Activated T-cell treated with anti-CD3 and anti-CD28 coated beads for 24 hours (primary cell): ENCODE results near the gene KCNAB2.

Experiments used
- DNase-seq: peaks from one replicate; pipeline ENCODE4 v3.0.0-alpha.2; 2020; ENCODE audit warnings: low read depth

KCNAB2 gene

DNA sequence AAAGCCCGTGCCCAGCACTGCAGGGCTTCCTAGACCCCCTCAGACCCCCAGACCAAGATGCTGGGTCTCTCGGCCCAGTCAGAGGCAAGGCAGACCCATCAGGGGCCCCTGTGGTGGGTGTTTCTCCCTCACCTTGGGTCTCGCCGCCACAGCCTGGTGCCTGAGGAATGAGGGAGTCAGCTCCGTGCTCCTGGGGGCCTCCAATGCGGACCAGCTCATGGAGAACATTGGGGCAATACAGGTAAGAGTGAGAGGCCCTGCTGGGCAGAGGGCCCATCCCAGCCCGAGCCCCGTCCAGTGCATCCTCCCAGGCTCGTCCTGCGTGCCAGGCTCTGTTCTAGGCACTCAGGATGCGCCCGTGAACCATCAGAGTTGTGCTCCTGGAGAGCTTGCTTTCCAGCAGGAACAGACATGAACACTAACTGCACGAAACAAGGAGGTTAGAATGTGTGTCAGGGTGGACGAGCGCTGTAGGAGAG is 51.5 kb downstream of the KCNAB2 start:
- no peak for DNase-seq

GRCh38 chr1:6097824-6098223 is 52.1 kb downstream of the KCNAB2 start:
- DNase-seq: no peak

DNA sequence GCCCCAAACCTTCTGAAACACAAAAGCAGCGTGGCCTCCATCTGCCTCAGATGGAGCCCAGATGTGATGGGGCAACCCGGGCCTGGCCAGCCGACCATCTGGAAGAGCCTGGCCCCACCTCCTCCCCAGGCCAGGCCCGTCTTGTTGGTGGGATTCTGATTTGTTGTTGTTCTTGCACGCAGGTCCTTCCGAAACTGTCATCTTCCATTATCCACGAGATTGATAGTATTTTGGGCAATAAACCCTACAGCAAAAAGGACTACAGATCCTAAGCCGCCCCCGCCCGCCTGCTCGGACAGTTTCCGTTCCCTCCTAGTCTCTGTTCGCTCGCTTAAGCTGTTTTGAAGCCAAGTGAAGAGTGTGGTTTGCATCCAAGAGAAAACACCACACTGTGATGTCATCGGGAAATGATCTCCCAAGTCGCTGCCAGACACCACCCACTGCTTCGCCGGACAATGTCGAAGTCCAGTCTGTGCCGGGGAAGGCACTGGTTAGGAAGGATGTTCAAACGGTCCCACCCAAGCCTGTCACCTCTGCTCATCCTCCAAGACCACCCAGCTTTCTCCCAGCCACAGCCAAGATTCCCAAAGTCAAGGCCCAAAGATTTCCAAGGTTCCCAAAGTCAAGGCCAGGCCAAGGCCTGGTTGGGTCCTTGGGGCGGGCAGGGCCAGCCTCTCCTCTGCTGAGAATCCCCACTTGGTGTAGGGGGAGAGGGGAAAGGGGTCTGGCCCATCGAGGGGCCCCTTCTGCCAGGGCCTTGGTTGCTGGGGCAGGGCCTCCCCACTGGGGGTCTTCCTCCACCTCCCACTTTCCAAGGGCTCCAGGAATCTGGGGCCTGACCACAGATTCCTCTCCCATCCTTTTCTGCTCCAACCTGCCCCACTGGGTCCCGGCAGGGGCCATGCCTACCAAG is 52.9 kb downstream of the KCNAB2 start:
- DNase-seq: no peak

- no peak for DNase-seq
Measured at GRCh38 chr1:6099297-6099696, 53.6 kb downstream of the KCNAB2 start.

DNA sequence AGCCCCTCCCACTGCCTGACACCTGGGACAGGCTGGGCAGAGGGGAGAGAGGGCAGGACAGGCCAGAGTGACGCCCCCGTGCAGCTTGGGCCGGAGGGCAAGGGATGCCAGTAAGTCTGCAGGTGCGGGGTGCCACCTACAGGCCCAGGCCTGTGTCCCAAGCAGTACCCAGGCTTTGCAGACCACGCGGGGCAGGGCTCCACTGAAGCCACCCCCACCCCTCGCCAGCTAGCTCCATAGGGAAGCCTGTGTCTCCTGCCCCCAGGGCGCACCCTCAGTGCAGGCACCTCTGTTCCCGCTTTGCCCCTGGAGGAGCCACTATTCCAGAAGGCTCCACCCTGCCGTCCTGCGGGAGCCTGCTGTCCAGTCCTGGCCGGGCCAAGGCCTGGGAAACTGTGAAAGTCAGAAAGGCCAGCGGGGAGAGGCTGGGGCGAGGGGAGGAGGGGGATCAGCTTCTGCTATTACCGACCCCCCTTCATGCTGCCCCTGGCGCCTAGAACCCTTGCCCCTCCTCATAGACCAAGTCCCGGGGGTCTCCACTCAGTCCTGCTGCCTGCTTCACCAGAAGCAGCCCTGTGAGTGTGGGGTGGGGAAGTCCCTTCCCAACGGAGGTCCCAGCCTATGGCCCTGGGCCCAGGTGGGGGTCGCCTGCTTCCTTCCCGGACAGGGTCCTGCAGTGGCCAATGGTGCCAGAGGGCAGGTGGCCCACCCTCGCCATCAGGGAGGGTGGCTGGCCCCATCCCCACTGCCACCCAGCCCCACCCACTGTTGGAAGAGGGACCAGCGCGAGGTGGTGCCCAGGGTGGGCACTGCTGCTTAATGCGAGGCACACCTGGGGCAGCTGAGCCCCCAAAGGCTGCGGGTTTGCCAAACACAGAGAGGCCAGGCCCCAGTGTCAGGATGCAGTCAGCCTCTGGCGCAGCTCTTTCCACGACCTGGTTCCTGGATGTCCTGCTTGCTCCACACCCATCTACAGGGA is 54.4 kb downstream of the KCNAB2 start:
- no peak for DNase-seq

DNA sequence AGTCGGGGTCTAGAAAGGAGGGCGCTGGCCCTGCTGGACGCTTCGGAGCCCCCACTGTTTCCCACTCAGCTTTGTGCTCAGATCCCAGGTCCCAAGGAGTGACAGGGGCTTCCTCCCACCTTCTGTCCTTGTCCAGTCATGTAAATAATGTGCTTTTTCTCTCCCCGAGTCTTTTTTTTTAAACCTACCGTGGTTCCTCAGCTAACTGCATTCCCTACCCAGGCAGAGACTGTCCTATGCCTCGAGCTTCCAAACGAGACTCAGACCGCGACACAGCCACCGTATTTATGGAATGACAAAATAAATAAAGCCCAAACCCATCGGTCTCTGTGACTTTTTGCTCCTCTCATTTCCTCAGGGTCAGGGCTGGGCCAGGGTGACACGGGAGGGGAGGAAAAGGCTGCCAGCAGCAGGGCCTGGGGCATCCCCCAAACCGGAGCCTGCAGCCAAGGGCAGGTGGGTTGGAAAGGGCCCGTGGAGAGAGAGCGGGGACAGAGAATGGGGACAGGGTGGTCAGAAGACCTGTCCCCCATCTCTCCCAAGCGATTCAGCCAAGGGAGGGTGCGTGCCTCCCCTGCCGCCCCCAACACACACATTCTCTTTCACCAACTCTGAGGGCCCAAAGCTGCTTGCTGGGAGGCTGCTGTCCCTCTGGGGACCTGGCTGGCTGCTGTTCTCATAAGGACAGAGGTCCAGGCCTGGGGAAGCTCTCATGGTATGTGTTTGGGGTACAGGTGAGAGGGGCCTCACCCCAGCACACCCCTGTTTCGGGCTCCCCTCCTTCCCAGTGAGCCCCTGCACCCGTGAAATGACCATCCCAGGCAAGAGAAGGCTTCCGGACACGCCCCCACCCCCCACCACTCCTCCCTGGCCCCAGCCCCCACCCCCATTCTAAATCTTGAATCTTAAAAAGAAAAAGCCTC is 55.4 kb downstream of the KCNAB2 start:
- DNase-seq: no peak

- no peak for DNase-seq
Measured at GRCh38 chr1:6101826-6102531, 56.3 kb downstream of the KCNAB2 start.

DNA sequence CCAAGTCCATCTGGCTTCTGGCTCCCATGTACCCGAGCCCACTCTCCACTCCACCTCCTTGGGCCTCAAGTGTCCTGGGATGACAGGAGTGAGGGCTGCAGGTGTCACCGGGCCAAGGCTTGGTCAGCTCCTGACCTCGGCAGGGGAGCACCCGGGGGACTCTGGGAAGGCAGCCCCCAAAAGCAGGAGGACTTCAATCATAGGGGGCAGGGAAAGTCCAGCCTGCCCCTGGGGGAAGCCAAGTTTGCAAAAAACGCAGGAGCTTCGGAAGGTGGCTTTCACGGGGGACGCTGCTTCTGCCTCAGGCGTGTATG is 56.8 kb downstream of the KCNAB2 start:
- DNase-seq: no peak

DNA sequence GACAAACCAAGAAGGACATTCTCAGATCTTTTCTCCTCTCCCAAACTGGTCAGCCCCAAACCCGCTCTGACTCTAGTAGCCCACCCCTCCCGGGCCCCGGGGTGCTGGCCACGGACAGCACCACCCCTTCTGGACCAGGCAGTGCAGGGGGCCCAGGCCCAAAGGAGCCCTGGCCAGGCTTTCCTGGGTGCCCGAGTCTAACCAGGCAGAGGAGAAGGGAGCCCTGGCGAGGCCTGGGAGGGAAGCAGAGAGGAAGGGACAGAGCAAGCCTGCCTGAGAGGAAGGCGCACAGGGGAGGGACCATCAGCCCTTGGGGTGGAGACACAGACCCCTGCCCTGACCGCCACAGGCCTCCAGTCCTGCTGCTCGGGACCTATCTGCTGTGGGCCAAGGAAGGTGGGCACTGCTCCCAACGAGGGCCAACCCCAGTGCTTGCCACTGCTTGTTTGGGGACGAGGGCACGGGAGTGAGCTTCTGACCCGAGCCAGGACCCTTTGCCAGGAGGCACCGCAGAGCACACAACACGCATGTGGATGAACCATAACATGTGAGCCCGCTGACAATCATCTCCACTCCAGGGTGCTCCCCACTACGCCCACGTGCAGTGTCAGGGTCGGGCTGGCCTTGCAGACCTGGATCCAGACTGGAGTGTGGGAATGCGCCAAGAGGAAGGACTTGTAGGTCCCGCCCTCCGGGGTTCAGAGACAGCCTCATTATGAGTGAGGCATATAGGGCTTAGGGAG is 57.6 kb downstream of the KCNAB2 start:
- no peak for DNase-seq

DNA sequence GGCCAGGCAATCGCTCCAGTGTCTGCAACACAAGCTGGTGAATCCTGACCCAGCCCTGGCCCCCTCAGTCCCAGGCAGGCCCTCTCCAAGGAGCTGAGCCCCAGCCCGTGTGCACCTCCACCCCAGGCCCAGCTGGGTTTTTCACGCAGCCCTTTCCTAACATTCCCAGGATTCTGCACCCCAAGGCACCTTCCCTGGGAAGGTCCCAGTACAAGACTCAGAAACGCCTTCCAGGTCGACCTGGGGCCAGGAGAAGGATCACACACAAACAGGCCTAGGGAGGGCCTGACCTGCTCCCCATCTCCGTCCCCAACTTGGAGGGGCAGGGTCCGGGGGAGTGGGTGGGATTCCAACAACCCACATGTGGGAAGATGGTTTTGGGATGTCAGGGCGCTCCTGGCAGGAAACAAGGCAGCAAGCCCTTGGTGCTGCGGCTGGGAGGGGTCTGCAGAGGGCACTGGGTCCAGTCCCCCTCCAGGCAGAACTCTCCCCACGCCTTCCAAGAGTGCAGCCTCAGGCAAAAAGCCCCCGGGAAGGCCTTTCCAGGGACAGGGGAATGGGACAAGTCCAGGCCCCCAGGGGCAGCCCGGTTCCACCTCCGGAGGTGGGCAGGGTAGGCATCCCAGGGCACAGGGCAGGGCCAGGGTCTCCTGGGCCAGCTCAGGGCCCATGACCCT is 58.3 kb downstream of the KCNAB2 start:
- no peak for DNase-seq

DNA sequence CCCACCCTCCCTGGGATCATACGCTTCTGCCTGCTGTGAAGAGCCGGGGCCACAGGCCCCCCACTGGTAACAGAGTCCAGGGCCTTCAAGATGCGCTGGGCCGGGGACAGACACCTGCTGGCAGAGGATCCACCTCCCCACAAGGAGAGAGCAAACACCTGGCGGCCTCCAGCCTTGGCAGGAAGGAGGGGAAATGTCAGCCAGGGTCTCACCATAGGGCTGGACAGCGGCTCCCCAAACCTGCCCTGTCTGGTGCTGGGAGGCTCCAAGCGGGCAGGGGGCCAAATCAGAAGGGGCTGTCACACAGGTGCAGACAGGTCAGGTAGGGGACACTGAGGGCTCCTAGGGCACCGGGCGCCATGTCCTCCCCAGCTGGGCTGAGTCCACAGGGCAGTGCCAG is 58.9 kb downstream of the KCNAB2 start:
- DNase-seq: no peak

DNA sequence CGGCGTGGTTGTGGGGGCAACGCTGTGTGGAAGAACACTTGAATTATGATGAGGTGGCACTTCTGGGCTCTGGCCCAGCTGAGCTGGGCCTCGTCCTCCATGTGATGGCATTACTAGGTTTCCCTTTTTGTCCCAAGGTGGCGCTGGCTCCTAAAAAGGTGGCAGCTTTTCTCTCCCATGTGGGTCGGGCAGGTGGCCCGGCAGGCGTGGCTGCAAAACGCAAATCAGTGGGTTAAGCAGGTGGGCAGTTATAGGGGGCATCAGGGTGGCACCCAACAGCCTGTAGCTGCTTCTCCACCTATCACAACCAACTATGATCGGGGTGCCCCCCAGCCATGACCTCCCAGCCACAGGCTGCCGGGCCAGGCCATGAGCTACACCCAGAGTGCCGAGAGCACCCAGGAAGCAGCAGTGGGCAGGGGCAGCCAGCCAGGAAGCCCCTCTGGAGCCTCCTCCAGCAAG is 59.6 kb downstream of the KCNAB2 start:
- no peak for DNase-seq

DNA sequence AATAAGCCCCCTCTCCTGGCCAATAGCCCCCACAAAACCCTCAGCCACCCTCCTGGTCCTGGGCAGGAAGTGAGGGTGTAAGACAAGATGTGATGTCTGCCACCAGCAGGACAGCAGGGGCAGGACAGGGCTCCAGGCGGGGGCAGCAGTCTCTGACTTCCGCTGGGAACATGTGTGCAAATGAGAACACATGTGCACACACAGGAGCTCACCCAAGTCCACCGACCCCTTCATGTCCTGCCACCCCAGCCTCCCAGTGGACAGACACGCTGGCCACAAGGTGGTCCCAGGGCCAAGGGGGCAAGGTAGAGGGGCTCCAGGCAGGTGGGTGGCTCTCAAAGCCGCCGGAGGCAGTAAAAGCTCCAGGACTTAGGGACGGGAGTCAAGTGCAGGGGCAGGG is 60.1 kb downstream of the KCNAB2 start:
- DNase-seq: no peak

DNA sequence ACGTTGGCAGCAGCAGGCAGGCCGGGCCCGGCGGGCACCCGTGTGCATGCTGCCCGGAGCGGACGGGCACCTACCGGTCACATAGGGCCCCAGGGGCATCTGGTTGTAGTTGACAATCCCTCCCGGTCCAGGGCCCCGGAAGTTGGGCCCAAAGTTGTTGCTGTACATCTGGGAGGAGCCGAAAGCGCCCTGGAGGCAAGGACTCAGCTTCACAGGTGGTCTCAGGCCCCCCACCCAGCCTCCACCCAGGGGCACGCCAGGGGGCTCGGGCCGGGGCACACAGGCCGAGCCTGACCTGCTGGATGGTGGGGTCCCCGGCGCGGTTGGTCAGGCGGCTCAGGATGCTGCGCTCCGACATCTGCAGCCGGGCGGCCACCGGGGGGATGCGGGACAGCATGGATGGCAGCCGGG is 60.6 kb downstream of the KCNAB2 start:
- DNase-seq: no peak

DNA sequence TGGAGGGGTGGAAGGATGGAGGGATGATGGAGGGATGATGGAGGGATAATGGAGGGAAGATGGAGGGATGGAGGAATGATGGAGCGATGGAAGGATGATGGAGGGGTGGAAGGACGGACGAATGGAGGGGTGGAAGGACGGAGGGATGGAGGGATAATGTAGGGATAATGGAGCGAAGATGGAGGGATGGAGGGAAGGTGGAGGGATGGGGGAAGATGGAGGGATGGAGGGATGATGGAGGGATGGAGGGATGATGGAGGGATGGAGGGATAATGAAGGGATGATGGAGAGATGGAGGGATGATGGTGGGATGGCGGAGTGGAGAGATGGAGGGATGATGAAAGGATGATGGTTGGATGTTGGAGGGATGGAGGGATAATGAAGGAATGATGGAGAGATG is 61.3 kb downstream of the KCNAB2 start:
- no peak for DNase-seq

DNA sequence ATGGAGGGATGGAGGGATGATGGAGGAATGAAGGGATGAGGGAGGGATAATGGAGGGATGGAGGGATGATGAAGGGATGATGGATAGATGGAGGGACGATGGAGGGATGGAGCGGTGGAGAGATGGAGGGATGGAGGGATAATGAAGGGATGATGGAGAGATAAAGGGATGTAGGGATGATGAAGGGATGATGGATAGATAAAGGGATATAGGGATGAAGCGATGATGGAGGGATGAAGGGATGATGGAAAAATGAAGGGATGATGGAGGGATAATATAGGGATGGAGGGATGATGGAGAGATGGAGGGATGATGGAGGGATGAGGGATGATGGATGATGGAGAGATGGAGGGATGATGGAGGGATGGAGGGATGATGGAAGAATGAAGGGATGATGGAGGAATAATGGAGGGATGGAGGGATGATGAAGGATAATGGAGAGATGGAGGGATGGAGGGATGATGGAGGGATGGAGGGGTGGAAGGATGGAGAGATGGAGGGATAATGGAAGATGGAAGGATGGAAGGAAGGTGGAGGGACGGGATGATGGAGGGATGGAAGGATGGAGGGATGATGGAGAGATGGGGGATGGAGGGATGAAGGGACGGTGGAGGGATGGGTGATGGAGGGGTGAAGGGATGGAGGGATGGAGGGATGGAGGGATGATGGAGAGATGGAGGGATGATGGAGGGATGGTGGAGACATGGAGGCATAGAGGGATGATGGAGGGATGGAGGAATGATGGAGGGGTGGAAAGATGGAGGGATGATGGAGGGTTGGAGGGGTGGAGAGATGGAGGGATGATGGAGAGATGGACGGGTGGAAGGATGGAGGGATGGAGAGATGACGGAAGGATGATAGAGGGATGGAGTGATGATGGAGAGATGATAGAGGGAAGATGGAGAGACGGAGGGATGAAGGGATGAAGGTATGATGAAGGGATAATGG is 62.0 kb downstream of the KCNAB2 start:
- DNase-seq: no peak

GRCh38 chr1:6108476-6108875 is 62.8 kb downstream of the KCNAB2 start:
- DNase-seq: no peak

DNA sequence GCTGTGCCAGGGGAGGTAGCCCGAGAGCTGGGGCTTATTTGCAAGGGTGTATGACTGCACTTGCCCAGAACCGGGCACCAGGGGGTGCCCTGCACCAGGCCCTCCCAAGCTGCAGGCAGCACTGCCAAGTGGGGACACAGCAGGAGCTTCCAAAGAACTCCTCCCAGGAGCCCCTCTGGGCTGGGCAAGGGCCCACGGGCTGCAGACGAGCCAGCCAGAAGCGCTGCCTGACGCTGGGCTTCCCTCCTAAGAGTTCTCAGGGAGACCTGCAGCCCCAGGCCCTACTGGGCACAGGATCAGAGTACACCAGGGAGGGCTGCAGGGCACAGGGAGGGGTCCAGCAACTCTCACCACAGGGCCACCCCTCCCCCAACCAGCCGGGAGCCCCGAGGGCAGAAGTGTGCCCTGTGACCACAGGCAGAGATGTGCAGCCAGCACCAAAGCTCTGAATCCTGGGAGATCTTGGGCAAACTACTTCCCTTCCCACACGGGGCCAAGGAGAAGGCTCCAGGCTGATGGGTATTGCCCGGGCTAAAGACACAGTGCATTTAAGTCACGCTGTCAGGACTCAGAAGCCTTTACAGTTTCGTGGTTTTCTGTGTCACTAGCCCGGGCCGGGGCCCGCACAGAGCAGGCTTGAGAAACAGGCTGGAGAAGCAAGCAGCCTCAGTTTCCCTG is 63.4 kb downstream of the KCNAB2 start:
- no peak for DNase-seq
